OCI-LY7 (cell line): ENCODE measurements around the gene ROCK1. TPM values are rescaled to one million over a fixed set of nuclear protein-coding genes. Genes with fewer than 3 reads are reported as not detected.

ENCODE experiments used
- BruUV-seq: library from RNA; stranded (reverse); fragments of 400-500 nt; replicated peaks from 2 replicates; lab custom pipeline; 2021; lab: Mats Ljungman, UMichigan
- CTCF ChIA-PET: fragments of 300-600 bp; sonication (Branson Sonifier 250); formaldehyde crosslinking; loops from one replicate; lab custom pipeline; 2022; ENCODE audit warnings: antibody characterized with exemption; ENCODE audit not compliant: unreplicated experiment; lab: Charles Lee
- POLR2A ChIA-PET: fragments of 300-600 bp; sonication (Branson Sonifier 250); formaldehyde crosslinking; loops from one replicate; lab custom pipeline; 2022; ENCODE audit warnings: antibody characterized with exemption; lab: Charles Lee
- DNase-seq: peaks from one replicate; pipeline ENCODE4 v3.0.0-alpha.2; 2015; ENCODE audit warnings: low spot score
- H2AFZ ChIP-seq: fragments of 200-600 bp; sonication (generic), shearing (Covaris generic); 2 replicates; pipeline ENCODE4 v1.6.1; 2014; ENCODE audit warnings: mild to moderate bottlenecking, antibody characterized with exemption, low read length, moderate library complexity
- H3K27ac ChIP-seq: fragments of 200-600 bp; sonication (generic); 2 replicates; pipeline ENCODE4 v1.5.1; 2014; ENCODE audit warnings: mixed run types, low read depth, mild to moderate bottlenecking, moderate library complexity, low read length, inconsistent platforms; ENCODE audit not compliant: poor library complexity, severe bottlenecking
- H3K36me3 ChIP-seq: fragments of 200-600 bp; sonication (generic); 2 replicates; pipeline ENCODE4 v1.6.1; 2014; ENCODE audit warnings: mild to moderate bottlenecking, antibody characterized with exemption, low read length, moderate library complexity, mixed read lengths; ENCODE audit not compliant: insufficient read depth
- H3K4me1 ChIP-seq: fragments of 200-600 bp; sonication (generic); 2 replicates; pipeline ENCODE4 v1.5.1; 2014; ENCODE audit warnings: mild to moderate bottlenecking, low read length; ENCODE audit not compliant: insufficient read depth, poor library complexity, severe bottlenecking
- H3K4me2 ChIP-seq: fragments of 200-600 bp; sonication (generic); 2 replicates; pipeline ENCODE4 v1.6.1; 2014; ENCODE audit warnings: mild to moderate bottlenecking, low read length
- H3K4me3 ChIP-seq: fragments of 200-600 bp; sonication (generic); 2 replicates; pipeline ENCODE4 v1.5.1; 2014; ENCODE audit warnings: mild to moderate bottlenecking, low read depth, low read length; ENCODE audit not compliant: poor library complexity, severe bottlenecking
- H3K79me2 ChIP-seq: fragments of 200-600 bp; sonication (generic); 2 replicates; pipeline ENCODE4 v1.6.1; 2016; ENCODE audit warnings: low read depth, mild to moderate bottlenecking, low read length, moderate library complexity, mixed read lengths; ENCODE audit not compliant: insufficient read depth
- H3K9me2 ChIP-seq: fragments of 200-600 bp; sonication (generic); 2 replicates; pipeline ENCODE4 v1.6.1; 2016; ENCODE audit warnings: mild to moderate bottlenecking, low read length, mixed read lengths; ENCODE audit not compliant: insufficient read depth
- H3K9me3 ChIP-seq: fragments of 200-600 bp; sonication (generic); 2 replicates; pipeline ENCODE4 v1.6.1; 2014; ENCODE audit warnings: mild to moderate bottlenecking, mixed run types, low read length, mixed read lengths
- H4K20me1 ChIP-seq: fragments of 200-600 bp; sonication (generic); 2 replicates; pipeline ENCODE4 v1.6.1; 2014; ENCODE audit warnings: mild to moderate bottlenecking, antibody characterized with exemption, low read length, moderate library complexity, mixed read lengths; ENCODE audit not compliant: insufficient read depth
- EZH2phosphoT487 ChIP-seq: fragments of 200-600 bp; sonication (generic); IDR thresholded peaks from 2 replicates; pipeline ENCODE4 v1.6.1; 2018; ENCODE audit warnings: low read depth, borderline replicate concordance, mild to moderate bottlenecking, mixed run types, antibody characterized with exemption, low read length, moderate library complexity, mixed read lengths
- intact Hi-C: fragments of 100-400 bp; cut with micrococcal nuclease; formaldehyde crosslinking; loops from one replicate; pipeline ENCODE4 v1.10.0; 2022; ENCODE audit not compliant: unreplicated experiment
- total RNA-seq, 2 experiments: library from RNA; depleted of rRNA in 1 of 2; stranded (reverse); fragments of >200 nt in 1 of 2; shearing (Covaris generic) in 1 of 2; gene quantifications; 2 replicates each; pipeline ENCODE4 v1.2.3, GENCODE V29; 2014 to 2022
- TF ChIP-seq, protein P1 (sequence below): fragments of 200-600 bp; sonication (generic); conservative IDR thresholded peaks from 2 replicates; pipeline ENCODE4 v1.5.1; 2014; ENCODE audit warnings: mild to moderate bottlenecking, antibody characterized with exemption, low read length, moderate library complexity, mixed read lengths

Gene ROCK1
- total RNA-seq, 2 experiments from 2014 or later = 43.2 to 69.6 TPM

GRCh38 chr18:20996418-20996817 is 115.2 kb downstream of the ROCK1 start:
- Histone ChIP-seq H4K20me1 (no peaks in the 10 kb centered on the region), H3K4me3 (no peak overlapping the region), H3K9me2 (no peaks in the 10 kb centered on the region), H2AFZ (no peak overlapping the region), H3K4me2 (no peak overlapping the region), H3K79me2 (peaks cover 8% of the 10 kb centered on the region; the same call in 1 of the 2 replicates), H3K27ac (no peak overlapping the region), H3K4me1 (no peaks in the 10 kb centered on the region), H3K9me3 (no peaks in the 10 kb centered on the region), H3K36me3 (peaks cover 71% of the 10 kb centered on the region)
- ChIA-PET POLR2A (interaction anchor here (0.6 kb wide), 1 partner anchor 504 kb away, joined by 4 read pairs; no protein-coding TSS in a partner anchor), CTCF (no interaction called here)
- TF ChIP-seq EZH2phosphoT487 = no peak
- TF ChIP-seq, protein P1, sequence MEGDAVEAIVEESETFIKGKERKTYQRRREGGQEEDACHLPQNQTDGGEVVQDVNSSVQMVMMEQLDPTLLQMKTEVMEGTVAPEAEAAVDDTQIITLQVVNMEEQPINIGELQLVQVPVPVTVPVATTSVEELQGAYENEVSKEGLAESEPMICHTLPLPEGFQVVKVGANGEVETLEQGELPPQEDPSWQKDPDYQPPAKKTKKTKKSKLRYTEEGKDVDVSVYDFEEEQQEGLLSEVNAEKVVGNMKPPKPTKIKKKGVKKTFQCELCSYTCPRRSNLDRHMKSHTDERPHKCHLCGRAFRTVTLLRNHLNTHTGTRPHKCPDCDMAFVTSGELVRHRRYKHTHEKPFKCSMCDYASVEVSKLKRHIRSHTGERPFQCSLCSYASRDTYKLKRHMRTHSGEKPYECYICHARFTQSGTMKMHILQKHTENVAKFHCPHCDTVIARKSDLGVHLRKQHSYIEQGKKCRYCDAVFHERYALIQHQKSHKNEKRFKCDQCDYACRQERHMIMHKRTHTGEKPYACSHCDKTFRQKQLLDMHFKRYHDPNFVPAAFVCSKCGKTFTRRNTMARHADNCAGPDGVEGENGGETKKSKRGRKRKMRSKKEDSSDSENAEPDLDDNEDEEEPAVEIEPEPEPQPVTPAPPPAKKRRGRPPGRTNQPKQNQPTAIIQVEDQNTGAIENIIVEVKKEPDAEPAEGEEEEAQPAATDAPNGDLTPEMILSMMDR = no peak
- no peak for DNase-seq
- intact Hi-C loops = no loop called here
- BruUV-seq = no TSS peak

GRCh38 chr18:20988726-20989125 is 122.9 kb downstream of the ROCK1 start:
- Histone ChIP-seq H3K9me3 (no peaks in the 10 kb centered on the region), H4K20me1 (no peaks in the 10 kb centered on the region), H3K4me1 (no peaks in the 10 kb centered on the region), H3K79me2 (no peaks in the 10 kb centered on the region), H2AFZ (no peak overlapping the region), H3K9me2 (no peaks in the 10 kb centered on the region), H3K4me3 (no peak overlapping the region), H3K4me2 (no peak overlapping the region), H3K27ac (no peak overlapping the region), H3K36me3 (peaks cover 83% of the 10 kb centered on the region)
- no TSS peak for BruUV-seq
- no peak for DNase-seq
- intact Hi-C loops = no loop called here
- CTCF ChIA-PET = no interaction called here
- POLR2A ChIA-PET = interaction anchor here (0.6 to 1.5 kb wide), 4 partner anchors 11 to 115 kb away, joined by 3 to 5 read pairs (median 3); no protein-coding TSS in a partner anchor
- TF ChIP-seq EZH2phosphoT487 = no peak
- TF ChIP-seq, protein P1 = no peak

DNA sequence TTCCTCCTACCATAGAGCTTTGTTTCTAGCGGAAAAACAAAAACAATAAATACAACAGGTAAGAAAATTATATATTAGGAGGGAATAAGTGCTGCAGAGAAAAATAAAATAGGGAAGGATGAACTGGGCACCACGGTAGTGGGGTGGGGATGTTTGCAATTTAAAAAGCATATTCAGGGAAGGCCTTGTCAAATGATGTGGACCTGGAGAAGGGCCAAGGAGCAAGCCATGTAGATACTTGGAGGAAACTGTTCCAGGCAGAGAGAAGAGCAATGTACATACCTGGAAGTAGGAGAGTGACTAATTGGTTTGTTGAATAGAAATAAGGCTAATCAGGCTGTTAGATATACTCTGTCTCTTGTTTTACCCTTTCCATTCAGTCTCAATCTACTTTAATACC is 136.5 kb downstream of the ROCK1 start:
- H2AFZ ChIP-seq = no peak overlapping the region
- ChIA-PET CTCF (no interaction called here), POLR2A (interaction anchor here (1.1 kb wide), 1 partner anchor 50 kb away, joined by 3 read pairs; no protein-coding TSS in a partner anchor)
- H3K4me2 ChIP-seq = no peak overlapping the region
- no peak for DNase-seq
- H3K9me3 ChIP-seq = no peaks in the 10 kb centered on the region
- H3K36me3 ChIP-seq = peaks cover 66% of the 10 kb centered on the region
- no peaks in the 10 kb centered on the region for H3K79me2 ChIP-seq
- H3K4me3 ChIP-seq = no peak overlapping the region
- intact Hi-C loops = loop anchor here (10.0 kb wide), 1 partner anchor 140 kb away; the partner anchor contains the start of gene ROCK1
- BruUV-seq = no TSS peak
- no peaks in the 10 kb centered on the region for H3K4me1 ChIP-seq
- TF ChIP-seq, protein P1 = no peak
- no peak for TF ChIP-seq EZH2phosphoT487
- H4K20me1 ChIP-seq = no peaks in the 10 kb centered on the region
- H3K9me2 ChIP-seq = no peaks in the 10 kb centered on the region
- no peak overlapping the region for H3K27ac ChIP-seq
